IgD-negative memory B cell (primary cell): Measurements from ENCODE around the gene LAD1. TPM values are rescaled to one million over a fixed set of nuclear protein-coding genes. Genes with fewer than 3 reads are reported as not detected.

Source experiments
- H3K27ac Mint-ChIP-seq, 3 donors: one replicate each; pipeline ENCODE4 v1.8.0; 2020 to 2022; ENCODE audit warnings: mild to moderate bottlenecking in 3 of 3, mixed read lengths in 3 of 3, moderate library complexity in 1 of 3
- H3K27me3 Mint-ChIP-seq: one replicate; pipeline ENCODE4 v1.8.0; 2021; ENCODE audit warnings: mixed read lengths
- H3K36me3 Mint-ChIP-seq: one replicate; pipeline ENCODE4 v1.8.0; 2020; ENCODE audit warnings: mild to moderate bottlenecking, mixed read lengths
- H3K4me1 Mint-ChIP-seq, 3 donors: one replicate each; pipeline ENCODE4 v1.8.0; 2020 to 2022; ENCODE audit warnings: mixed read lengths in 3 of 3, mild to moderate bottlenecking in 1 of 3
- H3K4me3 Mint-ChIP-seq, 4 donors: one replicate each; pipeline ENCODE4 v1.8.0; 2020 to 2022; ENCODE audit warnings: mild to moderate bottlenecking in 4 of 4, mixed read lengths in 4 of 4, moderate library complexity in 3 of 4
- H3K9me3 Mint-ChIP-seq, 3 donors: one replicate each; pipeline ENCODE4 v1.8.0; 2020 to 2021; ENCODE audit warnings: mixed read lengths in 3 of 3, mild to moderate bottlenecking in 1 of 3
- polyA plus RNA-seq: library from polyadenylated mRNA; unstranded; fragments of 300-500 nt; fragmentation: Illumina TruSeq; gene quantifications from one replicate; pipeline ENCODE4 v1.2.3, GENCODE V29; 2021

The LAD1 gene
- polyA plus RNA-seq, 1 donor from 2014 or later, result not detected

- peaks cover 2 to 6% (median 2%) of the 10 kb centered on the region in 3 donors for H3K9me3 Mint-ChIP-seq
- peaks cover 15% of the 10 kb centered on the region for H3K27me3 Mint-ChIP-seq
- no peaks in the 10 kb centered on the region for H3K4me1 Mint-ChIP-seq
- peaks cover 1% of the 10 kb centered on the region for H3K36me3 Mint-ChIP-seq
- H3K4me3 Mint-ChIP-seq, result no peak overlapping the region
- no peak overlapping the region for H3K27ac Mint-ChIP-seq
These were observed 54.1 kb downstream of the LAD1 start for GRCh38 chr1:201345081-201345355.

DNA sequence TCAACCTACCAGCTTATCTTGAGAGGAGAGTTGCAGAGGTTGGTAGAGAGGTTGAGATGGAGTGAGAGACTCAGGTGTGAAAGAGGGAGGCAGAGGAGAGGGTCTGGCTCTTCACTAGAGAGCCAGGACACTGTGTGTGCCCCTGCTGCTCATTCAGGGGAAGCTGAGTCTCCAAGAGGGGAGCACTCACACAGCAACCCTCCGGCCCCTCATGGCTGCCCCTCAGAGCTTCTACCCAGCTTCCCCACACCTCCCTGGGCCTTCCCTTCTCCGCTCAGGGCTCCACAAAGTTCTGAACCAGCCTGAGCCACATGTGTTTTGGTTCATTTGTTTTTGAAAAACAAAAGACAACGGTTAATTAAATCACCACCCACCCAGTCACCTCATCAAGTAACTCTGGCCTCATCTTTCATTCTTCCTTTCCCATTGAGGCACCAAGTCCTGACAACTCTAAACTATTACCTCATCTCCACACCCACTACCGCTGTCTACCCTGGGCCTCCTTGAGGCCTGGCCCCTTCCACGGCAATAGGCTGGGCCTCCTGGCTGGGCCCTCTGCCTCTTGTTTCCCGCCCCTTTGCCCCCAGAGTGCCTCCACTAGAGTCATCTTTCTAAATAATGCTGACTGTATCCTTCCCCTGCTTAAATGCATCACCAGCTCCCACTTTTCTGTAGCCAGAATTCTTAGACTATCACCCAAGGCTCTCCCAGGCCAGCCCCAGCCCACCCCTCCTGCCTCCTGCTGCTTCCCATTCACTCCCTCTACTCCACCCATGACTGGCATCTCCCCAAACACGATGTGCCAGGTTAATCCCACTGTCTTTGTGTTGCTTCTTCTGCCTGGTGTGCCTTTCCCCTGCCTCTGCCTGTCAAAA is 54.7 kb downstream of the LAD1 start:
- Mint-ChIP-seq H3K9me3 (peaks cover 2 to 6% (median 2%) of the 10 kb centered on the region in 3 donors), H3K4me1 (no peaks in the 10 kb centered on the region), H3K4me3 (no peak overlapping the region), H3K27me3 (peaks cover 15% of the 10 kb centered on the region), H3K27ac (no peak overlapping the region), H3K36me3 (peaks cover 3% of the 10 kb centered on the region)

DNA sequence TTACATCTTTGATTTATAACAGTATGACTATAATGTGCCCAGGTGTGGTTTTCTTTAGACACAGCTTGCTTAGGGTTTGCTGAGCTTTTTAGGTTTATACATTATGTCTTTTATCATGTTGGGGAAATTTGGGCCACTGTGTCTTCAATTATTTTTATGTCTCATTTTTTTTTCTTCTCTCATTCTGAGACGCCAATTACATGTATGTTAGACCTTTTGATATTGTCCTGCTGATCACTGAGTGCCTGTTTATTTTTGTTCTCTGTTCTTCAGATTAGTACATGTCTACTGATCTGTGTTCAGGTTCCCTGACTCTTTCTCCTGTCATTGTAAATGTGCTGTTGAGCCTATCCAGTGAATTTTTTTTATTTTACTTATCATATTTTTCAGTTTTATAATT is 57.7 kb downstream of the LAD1 start:
- peaks cover 4% of the 10 kb centered on the region for H3K27me3 Mint-ChIP-seq
- peaks cover 2 to 6% (median 2%) of the 10 kb centered on the region in 3 donors for H3K9me3 Mint-ChIP-seq
- H3K27ac Mint-ChIP-seq, result no peak overlapping the region
- H3K4me3 Mint-ChIP-seq, result no peak overlapping the region
- no peaks in the 10 kb centered on the region for H3K4me1 Mint-ChIP-seq
- peaks cover 3% of the 10 kb centered on the region for H3K36me3 Mint-ChIP-seq

GRCh38 chr1:201336711-201337450 is 62.2 kb downstream of the LAD1 start:
- peaks cover 2 to 6% (median 2%) of the 10 kb centered on the region in 3 donors for H3K9me3 Mint-ChIP-seq
- H3K36me3 Mint-ChIP-seq, result peaks cover 3% of the 10 kb centered on the region
- no peak overlapping the region for H3K27ac Mint-ChIP-seq
- no peak overlapping the region for H3K4me3 Mint-ChIP-seq
- H3K27me3 Mint-ChIP-seq, result no peaks in the 10 kb centered on the region
- no peaks in the 10 kb centered on the region for H3K4me1 Mint-ChIP-seq

- Mint-ChIP-seq H3K4me1 (no peaks in the 10 kb centered on the region), H3K4me3 (no peak overlapping the region), H3K27ac (no peak overlapping the region), H3K27me3 (no peaks in the 10 kb centered on the region), H3K36me3 (peaks cover 3% of the 10 kb centered on the region), H3K9me3 (no peaks in the 10 kb centered on the region)
These were observed 63.2 kb downstream of the LAD1 start for GRCh38 chr1:201335901-201336300.

DNA sequence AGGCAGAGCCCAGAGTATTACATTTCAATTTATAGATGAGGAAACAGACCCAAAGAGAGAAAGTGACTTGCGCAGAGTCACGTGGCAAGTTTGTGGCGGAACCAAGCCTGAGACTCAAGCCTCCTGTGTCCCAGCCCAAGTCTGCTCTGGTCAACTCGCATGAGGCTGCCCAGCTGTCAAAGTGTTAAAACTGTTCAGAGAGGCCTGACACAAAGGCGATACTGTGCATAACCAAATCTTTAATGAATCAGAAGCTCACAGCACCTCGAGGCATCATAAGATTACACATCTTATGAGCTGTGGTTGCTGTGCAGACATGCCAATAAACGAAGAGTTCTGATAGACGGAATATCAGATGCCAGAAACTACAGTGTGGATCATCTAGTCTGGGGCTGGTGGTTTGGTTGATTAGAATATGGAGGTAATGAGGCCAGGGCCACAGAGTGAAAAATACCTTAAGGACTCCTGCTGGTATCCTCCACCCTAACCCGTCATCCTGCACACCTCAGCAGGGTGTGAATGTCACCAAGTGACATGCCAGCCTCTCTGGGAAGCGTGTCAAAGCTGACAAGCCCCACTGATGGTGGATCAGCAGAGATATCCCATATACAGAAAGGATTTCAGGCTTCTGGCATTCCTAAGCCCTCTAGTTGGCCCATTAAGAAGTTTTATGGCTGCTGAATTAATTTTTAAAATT is 63.8 kb downstream of the LAD1 start:
- H3K27me3 Mint-ChIP-seq, result no peaks in the 10 kb centered on the region
- peaks cover 3% of the 10 kb centered on the region for H3K36me3 Mint-ChIP-seq
- H3K4me1 Mint-ChIP-seq, result no peaks in the 10 kb centered on the region
- H3K4me3 Mint-ChIP-seq, result no peak overlapping the region
- no peak overlapping the region for H3K27ac Mint-ChIP-seq
- no peaks in the 10 kb centered on the region for H3K9me3 Mint-ChIP-seq

GRCh38 chr1:201334325-201335173 is 64.6 kb downstream of the LAD1 start:
- H3K27me3 Mint-ChIP-seq, result peaks cover 2% of the 10 kb centered on the region
- peaks cover under 1% of the 10 kb centered on the region for H3K36me3 Mint-ChIP-seq
- no peak overlapping the region for H3K27ac Mint-ChIP-seq
- H3K4me1 Mint-ChIP-seq, result no peaks in the 10 kb centered on the region
- H3K9me3 Mint-ChIP-seq, result no peaks in the 10 kb centered on the region
- no peak overlapping the region for H3K4me3 Mint-ChIP-seq

- no peak overlapping the region for H3K4me3 Mint-ChIP-seq
- H3K27ac Mint-ChIP-seq, result no peak overlapping the region
- H3K4me1 Mint-ChIP-seq, result no peaks in the 10 kb centered on the region
- H3K9me3 Mint-ChIP-seq, result no peaks in the 10 kb centered on the region
- H3K36me3 Mint-ChIP-seq, result no peaks in the 10 kb centered on the region
- peaks cover 2% of the 10 kb centered on the region for H3K27me3 Mint-ChIP-seq
These were observed 66.3 kb downstream of the LAD1 start for GRCh38 chr1:201332616-201333335.

DNA sequence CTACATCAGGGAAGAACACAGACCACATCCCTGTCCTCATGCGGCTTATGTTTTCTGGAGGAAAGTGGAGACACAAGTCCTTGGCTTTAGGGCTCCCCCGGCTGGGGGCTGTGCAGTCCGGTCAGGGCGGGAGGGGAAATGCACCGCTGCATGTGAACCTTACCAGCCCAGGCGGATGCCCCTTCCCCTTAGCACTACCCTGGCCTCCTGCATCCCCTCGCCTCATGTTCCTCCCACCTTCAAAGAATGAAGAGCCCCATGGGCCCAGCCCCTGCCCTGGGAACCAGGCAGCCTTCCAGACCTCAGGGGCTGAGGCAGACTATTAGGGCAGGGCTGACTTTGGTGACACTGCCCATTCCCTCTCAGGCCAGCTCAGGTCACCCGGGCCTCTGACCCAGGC is 67.1 kb downstream of the LAD1 start:
- no peak overlapping the region for H3K4me3 Mint-ChIP-seq

DNA sequence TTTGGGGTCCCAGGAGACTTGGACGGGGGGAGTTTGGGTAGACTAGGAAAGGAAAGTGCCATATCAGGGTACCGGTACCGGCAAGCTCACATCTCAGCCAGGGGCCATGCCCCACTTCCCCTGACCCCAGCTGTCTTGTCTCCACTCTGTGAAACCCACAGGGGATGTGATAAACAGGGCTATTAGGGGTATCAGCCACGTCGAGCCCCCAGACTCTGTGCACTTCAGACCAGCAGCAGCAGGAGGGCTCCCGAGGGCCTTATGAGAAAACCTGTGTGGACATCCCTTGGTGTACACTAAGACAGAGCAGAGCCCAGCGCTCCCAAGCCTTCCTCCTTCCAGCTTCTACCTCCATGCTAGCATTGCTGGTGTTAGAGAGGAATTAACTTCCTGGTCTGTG is 68.0 kb downstream of the LAD1 start:
- no peaks in the 10 kb centered on the region for H3K36me3 Mint-ChIP-seq

More for the DNA sequence above, 67.1 kb downstream of the LAD1 start:
- Mint-ChIP-seq H3K9me3 (no peaks in the 10 kb centered on the region), H3K27ac (no peak overlapping the region), H3K4me1 (no peaks in the 10 kb centered on the region), H3K27me3 (peaks cover 2% of the 10 kb centered on the region), H3K36me3 (no peaks in the 10 kb centered on the region)

More for the DNA sequence above, 68.0 kb downstream of the LAD1 start:
- H3K9me3 Mint-ChIP-seq, result no peaks in the 10 kb centered on the region
- no peak overlapping the region for H3K27ac Mint-ChIP-seq
- H3K4me3 Mint-ChIP-seq, result no peak overlapping the region
- peaks cover 2% of the 10 kb centered on the region for H3K27me3 Mint-ChIP-seq
- no peaks in the 10 kb centered on the region for H3K4me1 Mint-ChIP-seq

Other genes starting within 250 kb of the LAD1 start
- gene TMEM9, start 244.8 kb downstream of the LAD1 start, polyA plus RNA-seq, result 25.4 TPM
- not detected for gene IGFN1, start 208.5 kb downstream of the LAD1 start, polyA plus RNA-seq
- gene PKP1, start 115.8 kb downstream of the LAD1 start, polyA plus RNA-seq, result not detected
- gene TNNT2, start 21.6 kb downstream of the LAD1 start, polyA plus RNA-seq, result not detected
- gene TNNI1, start 22.4 kb upstream of the LAD1 start, polyA plus RNA-seq, result not detected
- 0.64 TPM for gene PHLDA3, start 69.9 kb upstream of the LAD1 start, polyA plus RNA-seq
- gene CSRP1, start 107.8 kb upstream of the LAD1 start, polyA plus RNA-seq, result 53.4 TPM
- 1.3 TPM for gene NAV1, start 139.8 kb upstream of the LAD1 start, polyA plus RNA-seq